AG09309 (cell line): ENCODE results near the gene NETO2.
"Not testable (repeated sequence)": the region's sequence is repeated elsewhere in the genome, so short reads cannot be mapped to it uniquely, and the experiment has no call there.

Experiments
- DNase-seq: peaks from one replicate; pipeline ENCODE4 v3.0.0-alpha.2; 2010; ENCODE audit warnings: low read depth
- H3K4me3 ChIP-seq: 2 replicates; pipeline ENCODE4 v1.5.1; 2011; ENCODE audit warnings: mild to moderate bottlenecking, low read depth, low read length, moderate library complexity; ENCODE audit not compliant: control insufficient read depth
- CTCF ChIP-seq: IDR thresholded peaks from 2 replicates; pipeline ENCODE4 v1.5.1; 2011; ENCODE audit warnings: mild to moderate bottlenecking, low read depth, low read length, inconsistent platforms; ENCODE audit not compliant: insufficient read depth, control insufficient read depth; ENCODE audit errors: missing control alignments

NETO2 gene

DNA sequence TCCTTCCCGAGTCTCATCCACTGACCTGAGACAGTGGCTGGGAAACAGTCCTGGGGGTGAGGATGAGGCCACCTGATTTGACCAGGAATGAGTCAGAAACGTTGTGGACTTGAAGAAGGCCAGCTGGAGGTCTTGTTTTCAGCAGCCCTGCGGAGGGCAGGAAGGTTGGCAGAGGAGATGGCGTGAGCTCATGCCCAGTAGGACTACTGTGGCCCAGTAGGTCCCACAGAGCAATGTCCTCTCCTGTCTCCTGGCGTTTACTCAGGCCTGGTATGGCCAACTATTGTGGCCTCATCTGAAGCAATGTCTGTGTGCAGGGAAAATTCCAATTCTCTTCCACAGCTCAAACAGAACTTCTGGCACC, 86.1 kb downstream of the NETO2 start:
- no peak for TF ChIP-seq CTCF
- H3K4me3 ChIP-seq = no peak overlapping the region
- no peak for DNase-seq

DNA sequence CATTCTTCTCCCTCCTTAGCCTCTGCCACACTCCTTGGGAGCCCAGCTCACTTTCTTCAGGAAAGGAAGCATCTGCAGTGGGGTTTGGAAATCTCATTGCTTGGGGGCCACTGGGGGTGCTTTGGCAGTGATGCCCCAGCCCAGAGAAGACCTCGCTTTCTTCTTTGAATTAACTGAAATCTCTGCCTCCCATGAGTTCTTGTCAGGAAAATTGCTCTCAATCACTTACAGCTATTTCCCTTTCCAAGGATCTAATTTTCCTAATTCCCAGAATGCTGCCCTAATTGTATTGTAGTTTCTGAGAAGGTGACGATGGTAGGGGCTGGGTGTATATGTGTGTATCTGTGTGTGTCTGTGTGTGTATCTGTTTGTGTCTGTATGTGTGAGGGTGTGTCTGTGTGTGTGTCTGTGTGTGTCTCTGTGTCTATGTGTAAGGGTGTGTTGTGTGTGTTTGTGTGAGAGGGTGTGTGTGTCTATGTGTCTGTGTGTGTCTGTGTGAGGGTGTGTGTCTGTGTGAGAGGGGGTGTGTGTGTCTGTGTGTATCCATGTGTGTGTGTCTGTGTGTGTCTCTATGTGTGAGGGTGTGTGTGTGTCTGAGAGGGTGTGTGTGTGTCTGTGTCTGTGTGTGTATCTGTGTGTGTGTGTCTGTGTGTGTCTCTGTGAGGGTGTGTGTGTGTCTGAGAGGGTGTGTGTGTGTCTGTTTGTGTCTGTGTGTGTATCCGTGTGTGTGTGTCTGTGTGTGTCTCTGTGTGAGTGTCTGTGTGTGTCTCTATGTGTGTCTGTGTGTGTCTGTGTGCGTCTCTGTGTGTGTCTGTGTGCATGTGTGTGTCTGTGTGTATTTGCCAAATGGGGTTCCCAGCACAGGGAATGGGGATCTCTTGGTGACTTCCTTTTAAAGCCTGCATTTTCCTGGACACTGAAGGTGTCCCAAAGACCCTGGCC, 86.8 kb downstream of the NETO2 start:
- TF ChIP-seq CTCF = no peak
- DNase-seq = no peak
- no peak overlapping the region for H3K4me3 ChIP-seq

- DNase-seq, H3K4me3 ChIP-seq: not testable (repeated sequence)
Observed at GRCh38 chr16:47056061-47056460, 87.7 kb downstream of the NETO2 start.

GRCh38 chr16:47055136-47055885, 88.4 kb downstream of the NETO2 start:
- no peak overlapping the region for H3K4me3 ChIP-seq
- no peak for DNase-seq
- TF ChIP-seq CTCF = no peak

DNA sequence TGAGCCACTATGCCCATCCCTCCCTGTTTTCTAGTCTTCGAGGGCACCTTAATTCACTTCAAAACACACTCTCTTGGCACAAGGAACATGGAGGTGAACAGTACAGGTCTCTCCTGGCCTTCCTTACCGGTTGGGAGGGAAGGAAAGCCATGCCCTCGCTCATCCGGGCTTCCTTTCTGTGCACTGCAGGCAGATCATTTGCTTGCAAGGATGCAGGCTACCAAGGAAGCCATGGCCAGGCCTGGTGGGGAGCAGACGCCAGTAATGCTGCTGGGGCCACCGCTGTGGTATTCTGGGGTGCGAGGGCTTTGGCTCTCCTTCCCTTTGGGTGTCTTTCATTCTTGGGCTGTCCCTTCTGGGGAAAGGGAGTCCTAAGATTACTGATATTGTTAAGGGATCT, 89.4 kb downstream of the NETO2 start:
- no peak for DNase-seq
- no peak for TF ChIP-seq CTCF
- no peak overlapping the region for H3K4me3 ChIP-seq

DNA sequence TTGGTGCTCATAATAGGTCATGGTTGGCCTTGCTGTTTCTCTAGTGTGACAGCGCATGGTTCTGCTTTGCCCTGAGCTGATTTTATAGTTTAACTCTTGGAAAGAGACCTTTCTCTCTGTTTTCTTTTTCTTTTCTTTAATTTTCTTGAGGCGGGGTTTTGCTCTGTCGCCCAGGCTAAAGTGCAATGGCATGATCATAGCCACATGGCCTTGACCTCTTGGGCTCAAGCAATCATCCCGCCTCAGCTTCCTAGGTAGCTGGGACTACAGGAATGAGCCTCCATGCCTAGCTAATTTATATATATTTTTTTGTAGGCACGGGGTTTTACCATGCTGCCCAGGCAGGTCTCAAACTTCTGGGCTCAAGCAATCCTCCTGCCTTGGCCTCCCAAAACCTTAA, 89.8 kb downstream of the NETO2 start:
- TF ChIP-seq CTCF = no peak
- DNase-seq = no peak
- no peak overlapping the region for H3K4me3 ChIP-seq
